ENCODE results near the gene ADAM15. TPM values are rescaled to one million over a fixed set of nuclear protein-coding genes. Genes with fewer than 3 reads are reported as not detected.

Gene ADAM15
- total RNA-seq, 4 donors from 2014 or later = 90.6 to 196 (median 115) TPM

DNA sequence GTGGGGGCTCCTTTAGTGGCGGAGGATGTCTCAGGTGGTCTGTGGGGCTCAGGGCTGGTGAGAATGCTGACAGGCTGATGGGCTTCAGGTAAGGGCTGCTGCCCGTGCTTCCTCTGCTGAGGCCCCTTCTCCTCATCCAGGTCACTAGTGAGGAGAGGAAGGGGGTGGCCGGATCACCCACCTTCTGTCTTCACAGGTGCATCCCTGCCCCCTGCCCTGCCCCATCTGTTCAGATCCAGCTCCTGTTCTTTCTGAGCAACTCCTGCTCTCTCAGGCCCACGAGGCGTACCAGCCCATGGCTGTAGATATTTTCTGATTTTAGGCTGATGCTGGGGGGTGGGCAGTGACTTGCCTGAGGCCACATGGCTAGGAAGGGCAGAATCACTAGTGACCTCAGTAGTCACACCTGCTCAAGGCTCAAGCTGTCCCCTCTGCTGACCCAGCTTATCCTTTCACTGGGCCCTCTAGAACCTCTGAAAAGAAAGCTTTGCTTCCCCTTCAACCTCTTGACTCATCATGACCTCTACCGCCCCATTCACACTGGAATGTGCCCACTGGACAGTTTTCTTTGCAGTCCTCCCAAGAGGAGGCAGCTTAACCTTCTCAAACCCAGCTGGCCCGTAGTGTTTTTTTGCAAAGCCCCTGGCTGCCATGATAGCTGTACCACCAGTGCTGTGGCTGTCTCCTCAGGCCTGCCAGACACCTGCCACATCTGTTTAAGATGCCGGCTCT lies 32.3 kb upstream of the ADAM15 start:
- in situ Hi-C loops (cut with MboI; ENCODE audit: low pct_ligation_motif_present in 1 of 4, low pct_unique_long_range_greater_than_20kb in 1 of 4, low sequenced_read_pairs in 3 of 4) = no loop called here
- H3K4me1 ChIP-seq = peaks cover 16 to 31% (median 25%) of the 10 kb centered on the region in 4 donors
- 89 to 100% methylated on average over 1 to 8 of the region's 8 CpGs for WGBS, 2 donors (ENCODE audit: low coverage in 1 of 2)
- no peak overlapping the region for H3K4me3 ChIP-seq
- peak overlapping the region in 2 of 4 donors; percentile 88 to 94 for H3K27ac ChIP-seq
- no peaks in the 10 kb centered on the region for H3K9me3 ChIP-seq
- H3K36me3 ChIP-seq = peaks cover 0 to 12% (median 2%) of the 10 kb centered on the region in 4 donors
- no peak for DNase-seq
- H3K27me3 ChIP-seq = no peaks in the 10 kb centered on the region
- intact Hi-C loops (cut with DNase I; ENCODE audit: low total_unique reads) = no loop called here
- no peak for TF ChIP-seq POLR2A (IDR thresholded peaks at IDR 0.05)
- TF ChIP-seq POLR2AphosphoS5 (IDR thresholded peaks at IDR 0.05) = peak in 1 of 3 donors; percentile 4

DNA sequence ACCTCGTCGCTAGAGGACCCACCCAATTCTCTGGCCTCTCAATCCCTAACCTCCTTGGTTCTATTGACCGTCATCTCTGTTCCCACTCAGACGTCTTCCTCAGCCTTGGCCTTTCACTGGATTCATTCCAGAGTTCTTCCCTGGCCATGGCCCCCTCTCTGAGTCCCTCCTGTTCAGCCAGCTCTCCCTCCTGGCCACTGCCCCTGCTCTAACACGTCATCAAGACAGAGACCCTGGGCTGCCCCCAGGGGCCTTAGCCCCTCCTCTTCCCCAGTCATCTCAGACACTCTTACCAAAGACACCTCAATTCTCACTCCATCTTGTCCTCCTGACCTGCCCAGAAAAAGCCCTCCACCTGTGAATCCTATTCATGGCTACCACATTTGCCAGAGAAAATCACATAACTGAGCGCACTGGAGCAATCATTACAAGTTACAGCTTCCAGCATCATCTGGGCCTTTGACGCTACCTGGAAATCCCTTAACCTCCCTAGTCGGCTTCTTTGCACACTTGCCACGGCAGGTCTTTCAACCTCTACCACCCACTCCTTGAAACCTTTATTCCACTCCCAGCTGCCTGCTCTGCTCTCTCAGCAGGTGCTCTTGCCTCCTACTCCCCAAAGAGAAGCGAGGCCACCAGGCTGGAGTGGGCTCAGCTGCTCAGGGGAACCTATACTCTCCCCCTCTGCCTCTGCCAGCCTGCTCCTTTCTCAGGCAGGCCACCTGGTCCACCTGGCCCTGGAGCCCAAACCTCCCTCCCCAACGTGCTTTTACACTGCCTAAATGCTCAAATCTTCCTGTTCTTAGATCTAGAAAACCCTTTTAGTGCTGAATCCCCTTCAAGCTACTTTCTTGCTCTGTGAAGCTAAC lies 31.5 kb upstream of the ADAM15 start:
- no peak for DNase-seq
- in situ Hi-C loops (cut with MboI; ENCODE audit: low pct_ligation_motif_present in 1 of 4, low pct_unique_long_range_greater_than_20kb in 1 of 4, low sequenced_read_pairs in 3 of 4) = no loop called here
- Histone ChIP-seq H3K27ac (no peak overlapping the region), H3K4me3 (no peak overlapping the region), H3K27me3 (no peaks in the 10 kb centered on the region), H3K4me1 (peaks cover 16 to 29% (median 23%) of the 10 kb centered on the region in 4 donors), H3K9me3 (no peaks in the 10 kb centered on the region), H3K36me3 (peaks cover 0 to 10% (median 2%) of the 10 kb centered on the region in 4 donors)
- WGBS, 2 donors (ENCODE audit: low coverage in 1 of 2) = 67 to 76% methylated on average over 6 to 11 of the region's 11 CpGs
- intact Hi-C loops (cut with DNase I; ENCODE audit: low total_unique reads) = no loop called here
- TF ChIP-seq EP300 (IDR thresholded peaks at IDR 0.05; ENCODE audit: low read depth) (no peak), POLR2A (IDR thresholded peaks at IDR 0.05) (no peak), POLR2AphosphoS5 (IDR thresholded peaks at IDR 0.05) (no peak)
- TF ChIP-seq, protein P1, sequence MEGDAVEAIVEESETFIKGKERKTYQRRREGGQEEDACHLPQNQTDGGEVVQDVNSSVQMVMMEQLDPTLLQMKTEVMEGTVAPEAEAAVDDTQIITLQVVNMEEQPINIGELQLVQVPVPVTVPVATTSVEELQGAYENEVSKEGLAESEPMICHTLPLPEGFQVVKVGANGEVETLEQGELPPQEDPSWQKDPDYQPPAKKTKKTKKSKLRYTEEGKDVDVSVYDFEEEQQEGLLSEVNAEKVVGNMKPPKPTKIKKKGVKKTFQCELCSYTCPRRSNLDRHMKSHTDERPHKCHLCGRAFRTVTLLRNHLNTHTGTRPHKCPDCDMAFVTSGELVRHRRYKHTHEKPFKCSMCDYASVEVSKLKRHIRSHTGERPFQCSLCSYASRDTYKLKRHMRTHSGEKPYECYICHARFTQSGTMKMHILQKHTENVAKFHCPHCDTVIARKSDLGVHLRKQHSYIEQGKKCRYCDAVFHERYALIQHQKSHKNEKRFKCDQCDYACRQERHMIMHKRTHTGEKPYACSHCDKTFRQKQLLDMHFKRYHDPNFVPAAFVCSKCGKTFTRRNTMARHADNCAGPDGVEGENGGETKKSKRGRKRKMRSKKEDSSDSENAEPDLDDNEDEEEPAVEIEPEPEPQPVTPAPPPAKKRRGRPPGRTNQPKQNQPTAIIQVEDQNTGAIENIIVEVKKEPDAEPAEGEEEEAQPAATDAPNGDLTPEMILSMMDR (IDR thresholded peaks at IDR 0.05) = no peak

DNA sequence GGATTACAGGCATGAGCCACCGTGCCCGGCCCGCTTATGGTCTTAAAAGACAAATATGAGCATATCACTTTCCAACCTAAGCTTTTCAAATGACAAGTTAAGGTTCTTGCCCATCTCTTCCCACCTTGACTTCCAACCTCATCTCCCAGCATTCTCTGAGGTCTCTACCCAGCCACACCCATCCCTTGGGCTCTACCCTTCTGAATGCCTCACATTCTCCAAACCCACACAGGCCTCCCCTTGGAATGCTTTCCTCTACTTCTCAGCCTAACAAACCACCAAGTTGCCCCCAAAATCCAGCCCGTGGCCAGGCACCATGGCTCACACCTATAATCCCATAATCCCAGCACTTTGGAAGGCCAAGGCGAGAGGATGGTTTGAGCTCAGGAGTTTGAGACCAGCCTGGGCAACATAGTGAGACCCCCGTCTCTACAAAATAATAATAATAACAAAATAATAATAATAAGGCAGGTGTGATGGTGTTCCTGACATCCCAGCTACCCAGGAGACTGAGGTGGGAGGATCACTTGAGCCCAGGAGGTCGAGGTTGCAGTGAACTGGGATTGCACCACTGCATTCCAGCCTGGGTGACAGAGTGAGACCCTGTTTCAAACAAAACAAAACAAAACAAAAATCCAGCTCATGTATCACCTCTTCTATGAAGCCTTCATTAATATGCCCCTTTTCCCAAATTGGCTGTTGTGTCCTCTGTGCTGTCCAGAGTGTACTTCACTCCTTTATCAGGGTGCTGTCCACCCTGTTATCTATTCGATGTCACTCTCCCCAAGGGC lies 28.8 kb upstream of the ADAM15 start:
- no peak for TF ChIP-seq POLR2AphosphoS5 (IDR thresholded peaks at IDR 0.05)
- TF ChIP-seq, protein P1 (IDR thresholded peaks at IDR 0.05) = no peak
- TF ChIP-seq EP300 (IDR thresholded peaks at IDR 0.05; ENCODE audit: low read depth) = no peak
- no peak for TF ChIP-seq POLR2A (IDR thresholded peaks at IDR 0.05)
- Histone ChIP-seq H3K9me3 (no peaks in the 10 kb centered on the region), H3K27me3 (no peaks in the 10 kb centered on the region), H3K27ac (no peak overlapping the region), H3K4me1 (peaks cover 7 to 12% (median 9%) of the 10 kb centered on the region in 4 donors), H3K4me3 (no peak overlapping the region), H3K36me3 (no peaks in the 10 kb centered on the region)
- in situ Hi-C loops (cut with MboI; ENCODE audit: low pct_ligation_motif_present in 1 of 4, low pct_unique_long_range_greater_than_20kb in 1 of 4, low sequenced_read_pairs in 3 of 4) = no loop called here
- no peak for DNase-seq
- 82 to 85% methylated on average over 5 to 8 of the region's 8 CpGs for WGBS, 2 donors (ENCODE audit: low coverage in 1 of 2)
- intact Hi-C loops (cut with DNase I; ENCODE audit: low total_unique reads) = no loop called here

DNA sequence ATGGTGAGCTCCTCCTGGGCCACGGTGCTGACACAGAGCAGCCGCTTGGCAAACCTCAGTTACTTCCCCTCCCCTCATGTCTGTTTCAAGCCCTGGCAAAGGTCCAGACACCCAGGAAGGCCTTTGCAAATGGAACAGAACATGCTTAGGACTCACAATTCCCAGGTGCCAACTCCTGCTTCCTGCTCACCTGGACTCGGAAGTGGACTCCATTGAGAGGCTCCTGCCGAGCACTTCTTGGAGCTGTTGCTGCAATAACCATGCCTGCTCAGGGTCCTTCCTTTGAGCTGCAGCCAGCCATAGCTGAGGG lies 28.2 kb upstream of the ADAM15 start:
- in situ Hi-C loops (cut with MboI; ENCODE audit: low pct_ligation_motif_present in 1 of 4, low pct_unique_long_range_greater_than_20kb in 1 of 4, low sequenced_read_pairs in 3 of 4) (no loop called here), intact Hi-C loops (cut with DNase I; ENCODE audit: low total_unique reads) (no loop called here)
- DNase-seq = peak; percentile 42
- Histone ChIP-seq H3K4me3 (no peak overlapping the region), H3K36me3 (no peaks in the 10 kb centered on the region), H3K9me3 (no peaks in the 10 kb centered on the region), H3K27me3 (no peaks in the 10 kb centered on the region), H3K4me1 (peaks cover 3 to 8% (median 5%) of the 10 kb centered on the region in 4 donors), H3K27ac (no peak overlapping the region)
- 37 to 80% methylated on average over 2 to 4 of the region's 4 CpGs for WGBS, 2 donors (ENCODE audit: low coverage in 1 of 2)
- TF ChIP-seq POLR2A (IDR thresholded peaks at IDR 0.05) (no peak), EP300 (IDR thresholded peaks at IDR 0.05; ENCODE audit: low read depth) (no peak), POLR2AphosphoS5 (IDR thresholded peaks at IDR 0.05) (no peak)
- TF ChIP-seq, protein P1 (IDR thresholded peaks at IDR 0.05) = no peak
